CD4-positive, alpha-beta T cell treated with Interleukin-10 for 1 hour (primary cell): ENCODE measurements around the gene ZNF428.
A peak's percentile ranks its signal among the peaks of the same experiment; 100 is the strongest.
"Not testable (repeated sequence)": the region's sequence is repeated elsewhere in the genome, so short reads cannot be mapped to it uniquely, and the experiment has no call there.

Experiments
- DNase-seq: peaks from one replicate; pipeline ENCODE4 v3.0.0-alpha.2; 2020

ZNF428 gene

GRCh38 chr19:43591904-43592772, 27.3 kb downstream of the ZNF428 start:
- DNase-seq, result no peak

DNA sequence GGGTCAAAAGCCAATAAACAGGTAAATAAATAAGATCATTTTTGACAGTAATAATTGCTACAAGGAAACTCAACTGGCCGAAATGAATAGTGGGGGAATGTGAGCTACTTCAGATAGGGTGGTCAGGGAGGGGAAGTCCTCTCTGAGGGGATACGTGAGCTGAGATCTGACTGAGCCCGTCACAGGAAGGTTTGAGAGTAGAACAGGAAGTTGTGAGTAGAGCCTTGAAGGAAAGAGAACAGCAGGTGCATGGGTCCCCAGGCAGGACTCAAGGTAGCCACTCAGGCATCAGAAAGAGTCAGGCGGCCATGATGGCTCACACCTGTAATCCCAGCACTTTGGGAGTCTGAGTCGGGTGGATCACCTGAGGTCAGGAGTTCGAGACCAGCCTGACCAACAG, 29.8 kb downstream of the ZNF428 start:
- no peak for DNase-seq

DNA sequence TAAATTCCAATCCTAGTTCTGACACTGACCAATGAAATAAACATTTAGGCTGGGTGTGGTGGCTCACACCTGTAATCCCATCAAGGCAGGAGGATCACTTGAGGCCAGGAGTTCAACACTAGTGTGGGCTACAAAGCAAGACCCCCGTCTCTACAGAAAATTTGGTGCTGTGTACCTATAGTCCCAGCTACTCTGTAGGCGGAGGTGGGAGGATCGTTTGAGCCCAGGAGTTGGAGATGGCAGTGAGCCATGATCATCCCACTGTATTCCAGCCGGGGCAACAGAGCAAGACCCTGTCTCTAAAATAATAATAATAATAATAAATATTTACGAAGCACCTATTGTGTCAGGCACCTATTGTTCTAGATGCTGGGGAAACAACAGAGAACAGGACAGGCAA, 30.2 kb downstream of the ZNF428 start:
- DNase-seq, result no peak

DNA sequence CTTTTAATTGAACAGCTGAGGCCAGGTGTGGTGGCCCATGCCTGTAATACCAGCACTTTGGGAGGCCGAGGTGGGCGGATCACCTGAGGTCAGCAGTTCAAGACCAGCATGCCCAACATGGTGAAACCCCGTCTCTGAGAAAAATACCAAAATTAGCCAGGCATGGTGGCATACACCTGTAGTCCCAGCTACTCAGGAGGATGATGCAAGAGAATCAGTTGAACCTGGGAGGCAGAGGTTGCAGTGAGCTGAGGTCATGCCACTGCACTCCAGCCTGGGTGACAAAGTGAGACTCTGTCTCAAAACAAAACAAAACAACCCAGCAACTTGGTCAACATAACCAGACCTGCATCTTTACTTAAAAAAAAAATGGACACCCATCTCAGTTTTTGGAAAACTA, 32.4 kb downstream of the ZNF428 start:
- DNase-seq, result not testable (repeated sequence)

DNA sequence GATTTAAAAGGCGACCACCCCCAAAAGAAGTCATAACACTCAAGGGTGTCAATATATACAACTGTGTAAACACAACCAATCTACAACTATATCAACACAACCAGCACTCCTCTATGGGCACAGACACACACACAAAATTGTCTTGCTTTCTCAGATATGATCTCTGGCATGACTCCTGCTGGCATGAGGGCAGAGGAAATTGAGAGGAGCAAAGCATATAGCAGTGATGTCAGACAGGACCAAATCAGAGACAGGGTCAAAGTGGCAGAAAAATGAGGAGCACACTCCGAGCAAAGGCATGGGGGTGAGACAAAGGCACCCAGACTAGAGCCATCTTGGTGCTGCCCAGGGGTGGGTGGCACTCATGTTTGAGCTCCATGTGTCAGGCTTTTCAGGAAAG, 33.1 kb downstream of the ZNF428 start:
- no peak for DNase-seq

DNA sequence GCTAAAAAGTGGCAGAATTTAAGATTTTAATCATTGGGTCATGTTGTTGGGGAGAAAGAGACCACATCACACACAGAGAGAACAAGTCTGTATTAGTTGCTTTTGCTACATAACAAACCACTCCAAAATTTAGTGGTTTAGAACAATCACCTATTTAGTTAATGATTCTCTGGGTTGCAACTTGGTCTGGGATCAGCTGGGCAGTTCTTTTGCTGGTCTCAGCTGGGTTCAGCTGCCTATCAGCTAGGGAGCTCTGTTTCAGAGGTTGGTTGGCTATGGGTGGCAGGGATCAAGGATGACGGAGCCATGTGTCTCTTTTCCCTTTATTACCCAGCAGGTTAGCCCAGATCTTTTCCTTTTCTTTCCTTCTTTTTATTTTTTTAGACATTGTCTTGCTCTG, 34.9 kb downstream of the ZNF428 start:
- no peak for DNase-seq

GRCh38 chr19:43582495-43582894, 36.9 kb downstream of the ZNF428 start:
- DNase-seq, result no peak

GRCh38 chr19:43581467-43581866, 38.0 kb downstream of the ZNF428 start:
- no peak for DNase-seq

DNA sequence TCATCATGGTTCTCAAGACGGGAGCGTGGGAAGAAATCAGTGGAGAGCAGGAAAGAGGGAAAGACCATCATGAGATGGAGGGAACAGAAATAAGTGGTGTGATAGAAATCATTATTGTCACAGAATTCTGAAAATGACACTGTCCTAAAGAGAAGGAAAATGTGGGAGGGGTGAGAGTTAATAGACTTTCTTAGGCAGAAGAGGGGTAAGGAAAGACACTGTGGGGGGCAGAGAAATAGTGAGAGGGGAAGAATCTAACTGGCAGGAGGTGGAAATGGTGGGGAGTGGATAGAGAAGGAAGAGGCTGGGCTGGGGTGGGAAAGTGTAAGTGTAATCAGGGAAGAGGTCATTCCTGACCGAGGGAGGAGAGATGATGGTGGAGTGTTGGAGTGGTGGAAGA, 40.6 kb downstream of the ZNF428 start:
- DNase-seq, result no peak

- no peak for DNase-seq
These were observed 43.2 kb downstream of the ZNF428 start for GRCh38 chr19:43575955-43576878.

DNA sequence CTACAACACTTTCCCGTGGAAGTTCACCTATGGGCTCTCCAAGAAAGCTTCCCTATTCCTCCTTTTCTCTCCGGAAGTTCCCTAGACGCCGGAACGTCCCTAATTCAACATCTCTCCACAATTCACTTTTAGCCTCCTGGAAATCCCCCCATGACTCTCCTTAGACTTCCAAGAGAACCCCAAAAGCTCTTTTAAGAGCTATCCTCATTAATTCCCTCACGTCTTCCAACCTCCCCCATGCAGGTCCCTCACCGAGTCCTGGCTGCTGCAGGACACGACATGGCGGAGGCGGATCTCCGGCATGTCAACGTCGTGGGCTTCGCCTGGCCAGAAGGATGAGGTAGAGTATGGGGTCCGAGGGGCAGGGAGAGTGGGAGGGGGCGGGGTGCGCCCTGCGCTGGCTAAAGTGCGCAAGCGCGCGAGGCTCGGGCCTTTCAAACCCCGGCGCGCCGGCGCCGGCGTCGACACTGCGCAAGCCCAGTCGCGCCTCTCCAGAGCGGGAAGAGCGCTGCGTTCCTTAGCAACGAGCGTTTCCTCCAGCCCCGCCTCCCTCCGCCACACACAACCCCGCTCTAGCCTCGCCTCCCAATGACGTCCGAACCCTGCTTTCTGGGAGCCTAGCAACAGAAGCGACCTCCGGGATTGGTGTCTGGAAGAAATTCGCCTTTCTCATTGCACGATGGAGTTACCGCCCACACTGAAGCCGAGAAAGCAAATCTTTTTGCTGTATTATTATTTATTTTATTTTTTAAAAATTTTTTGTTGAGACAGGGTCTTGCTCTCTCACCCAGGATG, 44.1 kb downstream of the ZNF428 start, which contains the start of the genes PINLYP and XRCC1:
TSS of gene PINLYP (plus strand) at position 646 of the 795 bp plus-strand sequence. CDS start 1,391 bp downstream, outside the sequence.
TSS of gene XRCC1 (minus strand) at position 372 of the 795 bp plus-strand sequence. CDS start at position 303, 69 bp downstream.
- peak; percentile 98 for DNase-seq

- no peak for DNase-seq
These were observed 44.8 kb downstream of the ZNF428 start for GRCh38 chr19:43574424-43575155.

DNA sequence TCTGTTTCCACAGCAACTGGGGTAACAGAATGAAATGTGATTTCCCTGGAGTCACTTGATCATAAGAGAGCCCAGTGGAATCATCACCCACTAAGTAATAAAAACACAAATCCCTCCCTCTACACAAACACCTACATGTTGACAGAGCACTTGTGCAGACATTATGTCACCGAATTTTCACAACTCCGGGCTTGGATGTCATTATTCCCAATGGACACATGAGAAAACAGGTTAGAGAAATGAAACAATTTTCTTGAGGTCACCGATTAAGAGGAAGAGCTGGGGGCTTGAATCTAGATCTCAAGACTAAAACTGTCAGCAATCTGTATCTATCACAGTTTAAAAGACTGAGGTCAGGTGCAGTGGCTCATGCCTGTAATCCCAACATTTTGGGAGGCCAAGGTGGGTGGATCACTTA, 47.2 kb downstream of the ZNF428 start:
- DNase-seq, result no peak

DNA sequence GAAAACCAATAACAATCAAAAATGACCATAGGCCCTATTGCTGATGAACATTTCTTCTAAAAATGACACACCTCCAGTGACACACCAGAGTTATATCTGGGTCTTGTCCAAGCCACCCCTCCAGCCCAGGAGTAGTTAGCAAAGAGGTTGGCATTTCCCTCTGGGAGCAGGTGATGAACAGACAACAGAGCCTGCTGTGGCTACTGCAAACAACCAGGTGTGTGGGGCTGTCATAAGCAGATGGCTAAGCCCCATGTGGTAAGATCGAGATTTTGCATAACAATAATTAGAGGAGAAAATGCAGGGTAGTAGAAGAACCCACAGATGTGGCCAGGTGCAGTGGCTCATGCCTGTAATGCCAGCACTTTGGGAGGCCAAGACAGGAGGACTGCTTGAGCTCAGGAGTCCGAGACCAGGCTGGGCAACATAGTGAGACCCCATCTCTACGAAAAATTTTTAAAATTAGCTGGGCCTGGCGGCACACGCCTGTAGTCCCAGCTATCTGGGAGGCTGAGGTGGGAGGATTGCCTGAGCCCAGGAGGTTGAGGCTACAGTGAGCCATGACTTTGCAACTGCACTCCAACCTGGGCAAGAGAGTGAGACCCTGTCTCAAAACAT, 49.1 kb downstream of the ZNF428 start:
- no peak for DNase-seq

DNA sequence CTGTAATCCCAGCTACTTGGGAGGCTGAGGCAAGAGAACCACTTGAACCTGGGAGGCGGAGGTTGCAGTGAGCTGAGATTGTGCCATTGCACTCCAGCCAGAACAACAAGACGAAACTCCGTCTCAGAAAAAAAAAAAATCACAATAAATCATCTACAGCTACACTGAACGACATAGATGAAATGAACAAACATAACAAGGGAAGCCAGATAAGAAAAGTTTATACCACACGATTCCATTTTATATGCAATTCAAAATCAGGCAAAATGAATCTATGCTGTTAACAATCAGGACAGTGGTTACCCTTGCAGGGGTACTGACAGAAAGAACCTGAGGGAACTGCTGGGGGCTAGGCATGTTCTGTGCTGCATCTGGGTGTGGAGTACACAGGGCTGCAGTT, 49.8 kb downstream of the ZNF428 start:
- no peak for DNase-seq

GRCh38 chr19:43564800-43565199, 54.6 kb downstream of the ZNF428 start:
- DNase-seq, result no peak

DNA sequence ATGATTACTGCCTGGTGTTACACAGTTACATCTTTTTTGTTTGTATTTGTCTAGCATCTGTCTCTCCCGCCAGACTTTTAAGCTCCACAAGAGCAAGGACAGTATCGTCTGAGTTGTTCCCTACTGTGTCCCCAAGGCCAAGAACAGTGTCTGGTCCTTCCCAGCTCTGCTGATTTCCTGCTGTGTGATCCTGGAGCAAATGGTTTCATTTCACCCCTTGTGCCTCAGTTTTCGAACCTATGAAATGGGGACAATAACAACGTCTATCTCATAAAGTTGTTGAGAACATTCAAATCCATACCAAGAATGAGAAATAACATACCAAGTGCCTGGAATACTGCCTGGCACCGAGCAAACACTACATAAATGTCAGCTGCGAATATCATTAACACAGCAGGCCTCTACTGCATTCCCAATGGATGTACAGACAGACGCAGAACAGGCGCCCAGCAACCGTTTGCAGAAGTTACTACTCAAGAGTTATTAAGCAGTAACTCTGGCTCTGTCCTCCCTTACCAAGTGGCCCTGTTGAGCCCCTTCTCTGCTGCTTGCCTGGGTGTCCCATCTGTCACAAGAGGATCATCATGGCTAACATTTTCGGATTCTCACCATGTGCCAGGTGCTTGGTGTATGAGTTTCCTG, 55.5 kb downstream of the ZNF428 start:
- DNase-seq, result no peak

GRCh38 chr19:43562698-43563241, 56.7 kb downstream of the ZNF428 start:
- DNase-seq, result peak; percentile 92

DNA sequence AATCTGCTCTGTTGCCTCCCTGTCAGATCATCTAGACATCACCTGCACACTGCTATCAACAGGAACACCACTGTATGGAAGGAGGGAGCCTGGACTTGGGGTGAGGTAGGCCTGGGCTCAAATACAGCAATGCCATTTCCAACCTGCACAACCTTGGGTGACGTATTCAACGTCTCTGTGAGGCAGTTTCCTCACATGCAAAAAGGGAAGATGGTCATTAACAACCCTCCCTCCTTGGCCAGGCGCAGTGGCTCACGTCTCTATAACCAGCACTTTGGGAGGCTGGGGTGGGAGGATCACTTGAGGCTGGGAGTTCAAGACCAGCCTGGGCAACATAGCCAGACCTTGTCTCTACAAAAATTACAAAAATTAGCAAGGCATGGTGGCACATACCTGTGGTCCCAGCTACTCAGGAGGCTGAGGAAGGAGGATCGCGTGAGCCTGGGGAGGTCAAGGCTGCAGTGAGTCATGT, 57.2 kb downstream of the ZNF428 start:
- no peak for DNase-seq
